Liver (tissue), 3 donors: ENCODE results near the gene NANOG.

Experiments
- EGR1 ChIP-seq, 2 donors: IDR thresholded peaks; 2 replicates each; pipeline ENCODE4 v1.6.1; 2016 to 2018; ENCODE audit warnings: antibody characterized with exemption in 2 of 2, low read depth in 2 of 2
- FOXA1 ChIP-seq: IDR thresholded peaks from 2 replicates; pipeline ENCODE4 v1.6.1; 2016; ENCODE audit warnings: antibody characterized with exemption
- FOXA2 ChIP-seq: IDR thresholded peaks from 2 replicates; pipeline ENCODE4 v1.6.1; 2016; ENCODE audit warnings: antibody characterized with exemption
- JUND ChIP-seq, 2 donors: IDR thresholded peaks; 2 replicates each; pipeline ENCODE4 v1.6.1; 2016; ENCODE audit warnings: antibody characterized with exemption in 2 of 2
- RAD21 ChIP-seq, 2 donors: IDR thresholded peaks; 2 replicates each; pipeline ENCODE4 v1.6.1; 2016; ENCODE audit warnings: antibody characterized with exemption in 2 of 2, mild to moderate bottlenecking in 2 of 2
- REST ChIP-seq: IDR thresholded peaks from 2 replicates; pipeline ENCODE4 v1.6.1; 2016; ENCODE audit warnings: antibody characterized with exemption, mild to moderate bottlenecking
- RXRA ChIP-seq, 2 donors: IDR thresholded peaks; 2 replicates each; pipeline ENCODE4 v1.6.1; 2017 to 2018; ENCODE audit warnings: antibody characterized with exemption in 2 of 2, mild to moderate bottlenecking in 1 of 2
- TAF1 ChIP-seq: conservative IDR thresholded peaks from 2 replicates; pipeline ENCODE4 v1.6.1; 2016; ENCODE audit warnings: antibody characterized with exemption, mild to moderate bottlenecking
- YY1 ChIP-seq: IDR thresholded peaks from 2 replicates; pipeline ENCODE4 v1.6.1; 2016; ENCODE audit warnings: antibody characterized with exemption, mild to moderate bottlenecking
- ZBTB33 ChIP-seq: IDR thresholded peaks from 2 replicates; pipeline ENCODE4 v1.6.1; 2016; ENCODE audit warnings: antibody characterized with exemption
- TF ChIP-seq, protein P1 (sequence below): fragments of 150-350 bp; IDR thresholded peaks from 2 replicates; pipeline ENCODE4 v1.5.1; 2017; ENCODE audit warnings: improper control_type of control experiment, low read depth, low read length; ENCODE audit not compliant: missing input control
- TF ChIP-seq, protein P2 (sequence below): IDR thresholded peaks from 2 replicates; pipeline ENCODE4 v1.6.1; 2016; ENCODE audit warnings: antibody characterized with exemption
- donor health status: healthy.
- donor health status: healthy.

- TF ChIP-seq, protein P1, sequence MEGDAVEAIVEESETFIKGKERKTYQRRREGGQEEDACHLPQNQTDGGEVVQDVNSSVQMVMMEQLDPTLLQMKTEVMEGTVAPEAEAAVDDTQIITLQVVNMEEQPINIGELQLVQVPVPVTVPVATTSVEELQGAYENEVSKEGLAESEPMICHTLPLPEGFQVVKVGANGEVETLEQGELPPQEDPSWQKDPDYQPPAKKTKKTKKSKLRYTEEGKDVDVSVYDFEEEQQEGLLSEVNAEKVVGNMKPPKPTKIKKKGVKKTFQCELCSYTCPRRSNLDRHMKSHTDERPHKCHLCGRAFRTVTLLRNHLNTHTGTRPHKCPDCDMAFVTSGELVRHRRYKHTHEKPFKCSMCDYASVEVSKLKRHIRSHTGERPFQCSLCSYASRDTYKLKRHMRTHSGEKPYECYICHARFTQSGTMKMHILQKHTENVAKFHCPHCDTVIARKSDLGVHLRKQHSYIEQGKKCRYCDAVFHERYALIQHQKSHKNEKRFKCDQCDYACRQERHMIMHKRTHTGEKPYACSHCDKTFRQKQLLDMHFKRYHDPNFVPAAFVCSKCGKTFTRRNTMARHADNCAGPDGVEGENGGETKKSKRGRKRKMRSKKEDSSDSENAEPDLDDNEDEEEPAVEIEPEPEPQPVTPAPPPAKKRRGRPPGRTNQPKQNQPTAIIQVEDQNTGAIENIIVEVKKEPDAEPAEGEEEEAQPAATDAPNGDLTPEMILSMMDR: no peak
- TF ChIP-seq RAD21 (IDR thresholded peaks at IDR 0.05) (no peak), REST (no peak), FOXA2 (no peak), ZBTB33 (no peak), RXRA (IDR thresholded peaks at IDR 0.05) (no peak), JUND (IDR thresholded peaks at IDR 0.05) (no peak), FOXA1 (no peak), EGR1 (IDR thresholded peaks at IDR 0.05; ENCODE audit: low read depth in 2 of 2) (no peak), TAF1 (no peak), YY1 (no peak)
- TF ChIP-seq, protein P2, sequence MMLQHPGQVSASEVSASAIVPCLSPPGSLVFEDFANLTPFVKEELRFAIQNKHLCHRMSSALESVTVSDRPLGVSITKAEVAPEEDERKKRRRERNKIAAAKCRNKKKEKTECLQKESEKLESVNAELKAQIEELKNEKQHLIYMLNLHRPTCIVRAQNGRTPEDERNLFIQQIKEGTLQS: no peak
Observed at GRCh38 chr12:7835116-7835515, 45.9 kb downstream of the NANOG start.
